ENCODE data around the gene CYP26B1. TPM values are rescaled to one million over a fixed set of nuclear protein-coding genes. Genes with fewer than 3 reads are reported as not detected.

The CYP26B1 gene
- total RNA-seq, 1 donor from 2014 or later = 1.2 TPM

DNA sequence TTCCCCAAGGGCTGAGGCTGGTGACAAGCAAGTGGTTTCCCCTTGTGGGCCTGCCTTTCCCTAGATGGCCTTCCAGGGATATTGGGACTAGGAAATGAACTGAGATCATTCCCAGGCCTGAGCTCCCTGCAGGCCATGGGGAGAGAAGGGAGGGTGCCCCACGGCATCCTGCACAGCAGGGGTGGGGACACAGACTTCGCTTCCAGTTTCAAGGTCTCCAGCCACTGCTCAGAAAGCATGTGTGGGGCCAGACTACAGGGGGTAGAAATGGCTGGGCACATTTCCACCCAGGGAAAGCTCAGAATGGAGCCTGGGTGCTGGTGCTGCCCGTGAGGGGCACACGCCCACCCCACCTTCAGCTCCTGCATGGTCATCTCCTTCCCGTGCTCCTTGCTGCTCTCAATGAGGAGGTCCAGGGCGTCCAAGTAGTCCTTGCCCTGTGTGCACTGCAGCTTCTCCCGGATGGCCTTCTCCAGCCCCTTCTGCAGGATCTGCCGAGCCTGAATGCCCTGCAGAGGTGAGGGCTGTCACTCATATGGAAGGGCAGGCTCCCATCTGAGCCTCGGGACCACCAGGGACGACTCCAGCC, 13.2 kb downstream of the CYP26B1 start:
- Mint-ChIP-seq H3K27ac (ENCODE audit: unreplicated experiment) (no peak overlapping the region), H3K9me3 (ENCODE audit: unreplicated experiment) (no peaks in the 10 kb centered on the region), H3K4me3 (ENCODE audit: unreplicated experiment) (no peak overlapping the region), H3K36me3 (ENCODE audit: low read depth, unreplicated experiment) (no peaks in the 10 kb centered on the region), H3K27me3 (ENCODE audit: unreplicated experiment) (peaks cover 6% of the 10 kb centered on the region), H3K4me1 (ENCODE audit: unreplicated experiment) (no peaks in the 10 kb centered on the region)
- TF ChIP-seq, protein P1, sequence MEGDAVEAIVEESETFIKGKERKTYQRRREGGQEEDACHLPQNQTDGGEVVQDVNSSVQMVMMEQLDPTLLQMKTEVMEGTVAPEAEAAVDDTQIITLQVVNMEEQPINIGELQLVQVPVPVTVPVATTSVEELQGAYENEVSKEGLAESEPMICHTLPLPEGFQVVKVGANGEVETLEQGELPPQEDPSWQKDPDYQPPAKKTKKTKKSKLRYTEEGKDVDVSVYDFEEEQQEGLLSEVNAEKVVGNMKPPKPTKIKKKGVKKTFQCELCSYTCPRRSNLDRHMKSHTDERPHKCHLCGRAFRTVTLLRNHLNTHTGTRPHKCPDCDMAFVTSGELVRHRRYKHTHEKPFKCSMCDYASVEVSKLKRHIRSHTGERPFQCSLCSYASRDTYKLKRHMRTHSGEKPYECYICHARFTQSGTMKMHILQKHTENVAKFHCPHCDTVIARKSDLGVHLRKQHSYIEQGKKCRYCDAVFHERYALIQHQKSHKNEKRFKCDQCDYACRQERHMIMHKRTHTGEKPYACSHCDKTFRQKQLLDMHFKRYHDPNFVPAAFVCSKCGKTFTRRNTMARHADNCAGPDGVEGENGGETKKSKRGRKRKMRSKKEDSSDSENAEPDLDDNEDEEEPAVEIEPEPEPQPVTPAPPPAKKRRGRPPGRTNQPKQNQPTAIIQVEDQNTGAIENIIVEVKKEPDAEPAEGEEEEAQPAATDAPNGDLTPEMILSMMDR (IDR thresholded peaks at IDR 0.05; ENCODE audit: unreplicated experiment) = no peak
- no peak for DNase-seq (ENCODE audit: low spot score)

DNA sequence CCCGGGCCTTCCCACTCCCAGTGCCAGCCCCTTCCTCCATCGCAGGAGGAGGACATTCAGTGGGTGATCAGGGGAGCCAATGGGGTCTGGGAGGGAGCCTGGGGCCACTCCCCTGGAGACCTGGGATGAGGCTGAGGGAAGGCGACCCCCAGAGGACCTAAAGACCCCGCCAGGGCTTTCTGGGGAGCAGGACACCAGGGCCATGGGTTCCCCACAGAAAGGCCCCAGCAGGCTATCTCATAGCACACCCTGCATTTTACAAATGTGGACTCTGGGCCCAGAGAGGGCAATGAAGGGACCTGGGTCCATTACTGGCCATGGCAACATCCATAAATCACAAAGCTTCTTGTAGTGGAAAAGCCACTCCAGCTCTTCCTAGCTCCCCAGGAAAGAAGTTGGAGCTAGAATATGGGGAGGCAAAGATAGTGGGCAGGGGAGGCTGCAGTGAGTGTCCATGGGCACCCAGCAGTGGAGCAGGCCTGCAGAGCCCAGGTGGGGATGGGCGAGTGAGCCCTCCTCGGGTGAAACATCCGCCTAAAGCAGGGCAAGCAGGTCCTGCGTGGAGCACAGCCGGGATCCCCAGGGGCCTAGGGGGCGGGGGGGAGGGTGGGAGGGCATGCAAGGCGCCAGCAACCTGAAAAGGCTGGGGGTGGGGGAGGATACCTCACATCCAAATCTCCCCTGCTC, 13.8 kb downstream of the CYP26B1 start:
- no peak overlapping the region for H3K27ac Mint-ChIP-seq (ENCODE audit: unreplicated experiment)
- H3K27me3 Mint-ChIP-seq (ENCODE audit: unreplicated experiment) = peaks cover 7% of the 10 kb centered on the region
- H3K36me3 Mint-ChIP-seq (ENCODE audit: low read depth, unreplicated experiment) = no peaks in the 10 kb centered on the region
- no peak overlapping the region for H3K4me3 Mint-ChIP-seq (ENCODE audit: unreplicated experiment)
- H3K4me1 Mint-ChIP-seq (ENCODE audit: unreplicated experiment) = no peaks in the 10 kb centered on the region
- no peak for DNase-seq (ENCODE audit: low spot score)
- H3K9me3 Mint-ChIP-seq (ENCODE audit: unreplicated experiment) = no peaks in the 10 kb centered on the region
- TF ChIP-seq, protein P1 (IDR thresholded peaks at IDR 0.05; ENCODE audit: unreplicated experiment) = no peak

DNA sequence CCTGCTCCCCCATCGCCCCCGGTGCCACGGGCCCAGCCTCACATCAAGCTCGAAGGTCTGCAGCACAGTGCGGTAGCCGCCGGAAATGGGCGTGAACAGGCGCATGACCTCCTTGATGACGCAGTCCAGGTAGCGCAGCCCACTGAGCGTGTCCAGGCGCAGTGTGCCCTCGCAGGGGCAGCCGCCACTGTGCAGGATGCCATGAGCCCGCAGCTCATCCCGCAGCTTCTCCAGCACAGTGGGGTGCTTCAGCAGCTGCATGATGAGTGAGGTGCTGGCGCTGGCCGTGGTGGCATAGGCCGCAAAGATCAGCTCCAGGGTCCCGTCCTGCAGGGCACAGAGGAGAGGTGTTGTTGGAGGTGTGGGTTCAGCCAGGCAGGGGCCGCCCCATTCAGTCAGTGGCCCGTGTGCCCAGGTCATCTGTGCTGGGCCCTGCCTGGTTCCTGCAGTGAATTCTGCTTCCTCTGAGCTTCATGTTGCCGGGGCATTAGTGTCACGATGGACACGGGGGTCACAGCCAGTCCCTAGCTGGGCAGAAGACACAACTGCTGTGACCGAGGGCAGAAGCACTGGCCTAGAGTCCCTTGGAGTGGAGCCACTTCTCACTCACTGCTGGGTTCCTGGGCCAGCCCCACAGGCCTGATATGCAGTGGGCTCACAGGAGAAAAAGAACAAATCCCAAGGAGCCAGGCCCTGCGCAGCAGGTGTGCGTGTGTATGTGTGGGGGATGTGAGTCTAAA, 14.5 kb downstream of the CYP26B1 start:
- Mint-ChIP-seq H3K36me3 (ENCODE audit: low read depth, unreplicated experiment) (no peaks in the 10 kb centered on the region), H3K4me1 (ENCODE audit: unreplicated experiment) (no peaks in the 10 kb centered on the region), H3K9me3 (ENCODE audit: unreplicated experiment) (no peaks in the 10 kb centered on the region), H3K4me3 (ENCODE audit: unreplicated experiment) (no peak overlapping the region), H3K27ac (ENCODE audit: unreplicated experiment) (no peak overlapping the region), H3K27me3 (ENCODE audit: unreplicated experiment) (peaks cover 6% of the 10 kb centered on the region)
- TF ChIP-seq, protein P1 (IDR thresholded peaks at IDR 0.05; ENCODE audit: unreplicated experiment) = no peak
- no peak for DNase-seq (ENCODE audit: low spot score)

DNA sequence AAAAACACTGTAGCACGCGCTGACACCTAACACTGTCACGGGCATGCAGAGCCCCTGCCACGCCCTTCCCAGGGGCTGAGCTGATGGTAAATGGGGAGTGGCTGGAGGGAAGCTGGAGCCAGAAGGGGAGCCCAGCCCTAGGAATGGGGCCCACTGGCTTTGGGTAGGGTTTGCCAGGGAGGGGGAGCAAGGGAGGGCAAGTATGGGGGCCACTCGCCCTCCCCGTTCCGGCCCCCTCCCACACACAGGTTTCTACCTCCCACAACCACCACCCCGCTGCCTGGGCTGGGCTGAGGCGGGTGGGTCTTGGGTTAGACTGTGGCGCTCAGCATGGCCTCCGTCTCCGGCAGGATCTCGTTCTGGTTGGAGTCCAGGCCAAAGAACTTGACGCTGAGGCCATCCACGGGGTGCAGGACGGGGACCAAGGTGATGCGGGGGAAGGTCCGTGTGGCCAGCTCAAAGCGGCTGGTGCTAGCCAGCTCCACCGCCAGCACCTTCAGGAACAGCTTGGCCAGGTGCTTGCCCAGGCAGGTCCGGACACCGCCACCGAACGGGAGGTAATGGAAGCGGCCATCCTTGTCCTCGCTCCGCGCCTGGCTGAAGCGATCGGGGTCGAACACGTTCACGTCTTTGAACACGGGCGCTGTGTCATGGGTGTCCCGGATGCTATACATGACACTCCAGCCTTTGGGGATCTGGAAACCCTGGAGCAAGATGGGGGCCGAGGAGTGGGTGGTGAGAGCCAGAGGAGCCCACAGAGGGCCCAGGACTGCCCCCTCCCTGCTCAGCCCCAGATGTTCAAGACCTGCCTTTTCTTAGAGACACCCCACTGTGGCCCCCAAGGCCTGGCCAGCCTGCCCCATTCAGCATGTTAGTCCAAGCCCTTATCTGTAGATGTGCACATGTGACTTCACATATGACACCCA, 15.5 kb downstream of the CYP26B1 start:
- Mint-ChIP-seq H3K4me3 (ENCODE audit: unreplicated experiment) (no peak overlapping the region), H3K4me1 (ENCODE audit: unreplicated experiment) (no peaks in the 10 kb centered on the region), H3K9me3 (ENCODE audit: unreplicated experiment) (no peaks in the 10 kb centered on the region), H3K27me3 (ENCODE audit: unreplicated experiment) (peaks cover 6% of the 10 kb centered on the region), H3K36me3 (ENCODE audit: low read depth, unreplicated experiment) (no peaks in the 10 kb centered on the region), H3K27ac (ENCODE audit: unreplicated experiment) (no peak overlapping the region)
- no peak for DNase-seq (ENCODE audit: low spot score)
- TF ChIP-seq, protein P1 (IDR thresholded peaks at IDR 0.05; ENCODE audit: unreplicated experiment) = no peak
